SU-DHL-6 (cell line): ENCODE measurements around the gene ADD3.

Experiments used
- CTCF ChIP-seq: fragments of 200-600 bp; sonication (generic); IDR thresholded peaks from one replicate; pipeline ENCODE4 v1.5.1; 2017; ENCODE audit warnings: antibody characterized with exemption, mild to moderate bottlenecking, low read length, moderate library complexity; ENCODE audit not compliant: insufficient read depth, poor library complexity, severe bottlenecking
- EZH2phosphoT487 ChIP-seq: fragments of 200-600 bp; sonication (generic), shearing (Covaris generic); conservative IDR thresholded peaks from 2 replicates; pipeline ENCODE4 v1.6.1; 2018; ENCODE audit warnings: mild to moderate bottlenecking, antibody characterized with exemption, low read length, moderate library complexity, mixed read lengths

- TF ChIP-seq CTCF = no peak
- no peak for TF ChIP-seq EZH2phosphoT487
Observed at GRCh38 chr10:110141185-110141584, 133.4 kb downstream of the ADD3 start.
